ENCODE measurements around the gene HPN.
A peak's percentile ranks its signal among the peaks of the same experiment; 100 is the strongest.
"Not testable (repeated sequence)": the region's sequence is repeated elsewhere in the genome, so short reads cannot be mapped to it uniquely, and the experiment has no call there.

HPN gene

DNA sequence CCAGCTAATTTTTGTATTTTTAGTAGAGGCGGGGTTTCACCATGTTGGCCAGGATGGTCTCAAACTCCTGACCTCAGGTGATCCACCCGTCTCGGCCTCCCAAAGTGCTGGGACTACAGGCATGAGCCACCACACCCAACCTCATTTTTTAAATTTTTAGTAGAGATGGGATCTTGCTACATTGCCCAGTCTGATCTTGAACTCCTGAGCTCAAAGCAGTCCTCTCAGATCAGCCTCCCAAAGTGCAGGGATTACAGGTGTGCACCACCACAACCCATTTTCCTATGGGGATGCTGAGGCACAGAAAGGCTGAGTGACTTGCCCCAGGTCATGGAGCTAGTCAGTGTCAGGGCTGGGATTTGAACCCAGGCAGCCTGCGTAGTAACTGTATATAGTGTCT lies 9.7 kb downstream of the HPN start:
- TF ChIP-seq, protein P1, sequence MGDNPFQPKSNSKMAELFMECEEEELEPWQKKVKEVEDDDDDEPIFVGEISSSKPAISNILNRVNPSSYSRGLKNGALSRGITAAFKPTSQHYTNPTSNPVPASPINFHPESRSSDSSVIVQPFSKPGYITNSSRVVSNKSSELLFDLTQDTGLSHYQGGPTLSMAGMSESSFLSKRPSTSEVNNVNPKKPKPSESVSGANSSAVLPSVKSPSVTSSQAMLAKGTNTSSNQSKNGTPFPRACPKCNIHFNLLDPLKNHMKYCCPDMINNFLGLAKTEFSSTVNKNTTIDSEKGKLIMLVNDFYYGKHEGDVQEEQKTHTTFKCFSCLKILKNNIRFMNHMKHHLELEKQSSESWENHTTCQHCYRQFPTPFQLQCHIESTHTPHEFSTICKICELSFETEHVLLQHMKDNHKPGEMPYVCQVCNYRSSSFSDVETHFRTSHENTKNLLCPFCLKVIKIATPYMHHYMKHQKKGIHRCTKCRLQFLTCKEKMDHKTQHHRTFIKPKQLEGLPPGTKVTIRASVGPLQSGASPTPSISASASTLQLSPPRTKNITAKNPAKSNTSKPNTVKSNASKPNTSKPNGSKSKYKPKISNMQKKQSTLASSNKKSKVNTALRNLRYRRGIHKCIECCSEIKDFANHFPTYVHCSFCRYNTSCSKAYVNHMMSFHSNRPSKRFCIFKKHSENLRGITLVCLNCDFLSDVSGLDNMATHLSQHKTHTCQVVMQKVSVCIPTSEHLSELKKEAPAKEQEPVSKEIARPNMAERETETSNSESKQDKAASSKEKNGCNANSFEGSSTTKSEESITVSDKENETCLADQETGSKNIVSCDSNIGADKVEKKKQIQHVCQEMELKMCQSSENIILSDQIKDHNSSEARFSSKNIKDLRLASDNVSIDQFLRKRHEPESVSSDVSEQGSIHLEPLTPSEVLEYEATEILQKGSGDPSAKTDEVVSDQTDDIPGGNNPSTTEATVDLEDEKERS (tag by site-specific recombination; IDR thresholded peaks at IDR 0.05): 0 out of 2 replicates have a peak, but pooled peaks have one; percentile 57
- peak; percentile 98 for TF ChIP-seq ZNF121 (tag by site-specific recombination; IDR thresholded peaks at IDR 0.05)
- ChIA-PET POLR2A (interaction anchor here (1.7 kb wide), 1 partner anchor 73 kb away, joined by 5 read pairs; no protein-coding TSS in a partner anchor), CTCF (interaction anchor here (0.6 to 9.6 kb wide), 7 partner anchors 6 to 85 kb away, joined by 3 to 193 read pairs (median 5); partner anchors contain the start of gene HPN)
- H3K4me1 ChIP-seq (ENCODE audit: control insufficient read depth, insufficient read depth, low read length): peaks cover 13% of the 10 kb centered on the region; the same call in 1 of the 2 replicates
- not testable (repeated sequence) for H3K9me3 ChIP-seq (ENCODE audit: control insufficient read depth, insufficient read depth, low read depth, low read length); H3K27ac ChIP-seq (ENCODE audit: extremely low read depth, low read depth, low read length); H3K4me3 ChIP-seq (ENCODE audit: low read depth, low read length); H3K36me3 ChIP-seq (ENCODE audit: control insufficient read depth in 2 of 2, insufficient read depth in 1 of 2, low read length in 2 of 2)

DNA sequence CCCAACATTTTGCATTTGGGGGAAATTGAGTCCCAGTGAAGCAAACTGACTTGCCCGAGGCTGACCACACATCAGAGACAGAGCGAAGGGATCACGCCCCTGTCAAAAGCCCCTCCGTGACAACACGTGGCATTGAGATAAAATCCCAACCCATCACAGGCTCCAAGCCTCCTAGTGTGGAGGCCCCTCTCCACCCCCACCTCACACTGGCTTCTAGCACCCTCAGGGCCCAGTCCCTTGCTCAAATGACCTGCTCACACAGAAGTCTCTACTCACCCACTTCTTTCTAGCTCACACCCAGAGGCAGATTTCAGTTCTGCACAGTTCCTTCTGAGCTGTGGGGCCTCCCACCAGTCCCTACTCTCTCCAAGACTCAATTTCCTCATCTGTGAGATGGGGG lies 10.3 kb downstream of the HPN start:
- H3K4me1 ChIP-seq (ENCODE audit: control insufficient read depth, insufficient read depth, low read length): peaks cover 13% of the 10 kb centered on the region; the same call in 1 of the 2 replicates
- TF ChIP-seq ZBTB7A (tag by site-specific recombination; IDR thresholded peaks at IDR 0.05; ENCODE audit: low read depth) (no peak), ZNF274 (IDR thresholded peaks at IDR 0.05; ENCODE audit: low read length) (no peak), ZNF274 (tag by site-specific recombination; IDR thresholded peaks at IDR 0.05; ENCODE audit: borderline replicate concordance) (no peak), ZNF292 (tag by site-specific recombination; IDR thresholded peaks at IDR 0.05; ENCODE audit: borderline replicate concordance, low read depth) (no peak), ZBTB17 (tag by site-specific recombination; IDR thresholded peaks at IDR 0.05) (no peak), ZXDB (tag by site-specific recombination; IDR thresholded peaks at IDR 0.05) (no peak), ZNF132 (tag by site-specific recombination; IDR thresholded peaks at IDR 0.05; ENCODE audit: borderline replicate concordance) (no peak), ZNF19 (tag by site-specific recombination; IDR thresholded peaks at IDR 0.05; ENCODE audit: low read depth) (no peak), ZNF335 (tag by site-specific recombination; conservative IDR thresholded peaks at IDR 0.05) (no peak), HOXC10 (CRISPR knock-in tag; IDR thresholded peaks at IDR 0.05) (no peak), ZNF624 (tag by site-specific recombination; IDR thresholded peaks at IDR 0.05) (no peak), ZNF707 (tag by site-specific recombination; IDR thresholded peaks at IDR 0.05) (no peak), ZNF341 (tag by site-specific recombination; IDR thresholded peaks at IDR 0.05; ENCODE audit: low read depth) (no peak)
- TF ChIP-seq, protein P2, sequence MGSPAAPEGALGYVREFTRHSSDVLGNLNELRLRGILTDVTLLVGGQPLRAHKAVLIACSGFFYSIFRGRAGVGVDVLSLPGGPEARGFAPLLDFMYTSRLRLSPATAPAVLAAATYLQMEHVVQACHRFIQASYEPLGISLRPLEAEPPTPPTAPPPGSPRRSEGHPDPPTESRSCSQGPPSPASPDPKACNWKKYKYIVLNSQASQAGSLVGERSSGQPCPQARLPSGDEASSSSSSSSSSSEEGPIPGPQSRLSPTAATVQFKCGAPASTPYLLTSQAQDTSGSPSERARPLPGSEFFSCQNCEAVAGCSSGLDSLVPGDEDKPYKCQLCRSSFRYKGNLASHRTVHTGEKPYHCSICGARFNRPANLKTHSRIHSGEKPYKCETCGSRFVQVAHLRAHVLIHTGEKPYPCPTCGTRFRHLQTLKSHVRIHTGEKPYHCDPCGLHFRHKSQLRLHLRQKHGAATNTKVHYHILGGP (tag by site-specific recombination; IDR thresholded peaks at IDR 0.05): no peak
- TF ChIP-seq, protein P3, sequence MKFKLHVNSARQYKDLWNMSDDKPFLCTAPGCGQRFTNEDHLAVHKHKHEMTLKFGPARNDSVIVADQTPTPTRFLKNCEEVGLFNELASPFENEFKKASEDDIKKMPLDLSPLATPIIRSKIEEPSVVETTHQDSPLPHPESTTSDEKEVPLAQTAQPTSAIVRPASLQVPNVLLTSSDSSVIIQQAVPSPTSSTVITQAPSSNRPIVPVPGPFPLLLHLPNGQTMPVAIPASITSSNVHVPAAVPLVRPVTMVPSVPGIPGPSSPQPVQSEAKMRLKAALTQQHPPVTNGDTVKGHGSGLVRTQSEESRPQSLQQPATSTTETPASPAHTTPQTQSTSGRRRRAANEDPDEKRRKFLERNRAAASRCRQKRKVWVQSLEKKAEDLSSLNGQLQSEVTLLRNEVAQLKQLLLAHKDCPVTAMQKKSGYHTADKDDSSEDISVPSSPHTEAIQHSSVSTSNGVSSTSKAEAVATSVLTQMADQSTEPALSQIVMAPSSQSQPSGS (tag by site-specific recombination; IDR thresholded peaks at IDR 0.05; ENCODE audit: low read depth): no peak
- TF ChIP-seq, protein P4, sequence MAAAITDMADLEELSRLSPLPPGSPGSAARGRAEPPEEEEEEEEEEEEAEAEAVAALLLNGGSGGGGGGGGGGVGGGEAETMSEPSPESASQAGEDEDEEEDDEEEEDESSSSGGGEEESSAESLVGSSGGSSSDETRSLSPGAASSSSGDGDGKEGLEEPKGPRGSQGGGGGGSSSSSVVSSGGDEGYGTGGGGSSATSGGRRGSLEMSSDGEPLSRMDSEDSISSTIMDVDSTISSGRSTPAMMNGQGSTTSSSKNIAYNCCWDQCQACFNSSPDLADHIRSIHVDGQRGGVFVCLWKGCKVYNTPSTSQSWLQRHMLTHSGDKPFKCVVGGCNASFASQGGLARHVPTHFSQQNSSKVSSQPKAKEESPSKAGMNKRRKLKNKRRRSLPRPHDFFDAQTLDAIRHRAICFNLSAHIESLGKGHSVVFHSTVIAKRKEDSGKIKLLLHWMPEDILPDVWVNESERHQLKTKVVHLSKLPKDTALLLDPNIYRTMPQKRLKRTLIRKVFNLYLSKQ (tag by site-specific recombination; IDR thresholded peaks at IDR 0.05; ENCODE audit: borderline replicate concordance): no peak
- H3K27ac ChIP-seq (ENCODE audit: extremely low read depth, low read depth, low read length): no peak overlapping the region
- H3K9me3 ChIP-seq (ENCODE audit: control insufficient read depth, insufficient read depth, low read depth, low read length): no peaks in the 10 kb centered on the region; the same call in 1 of the 2 replicates
- POLR2A ChIA-PET: interaction anchor here (1.7 kb wide), 1 partner anchor 73 kb away, joined by 5 read pairs; no protein-coding TSS in a partner anchor
- no peaks in the 10 kb centered on the region for H3K36me3 ChIP-seq (ENCODE audit: control insufficient read depth in 2 of 2, insufficient read depth in 1 of 2, low read length in 2 of 2)
- CTCF ChIA-PET: interaction anchor here (1.0 to 9.6 kb wide), 5 partner anchors 7 to 84 kb away, joined by 3 to 193 read pairs (median 7); partner anchors contain the start of genes HPN and LGI4
- H3K4me3 ChIP-seq (ENCODE audit: low read depth, low read length): no peak overlapping the region
